Bone marrow (tissue), 2 donors: ENCODE results near the gene CST4.
"Not testable (repeated sequence)": the region's sequence is repeated elsewhere in the genome, so short reads cannot be mapped to it uniquely, and the experiment has no call there.

Experiments used
- DNase-seq, 2 donors: peaks; one replicate each; lab custom pipeline; 2025; lab: John Stamatoyannopoulos, UW

CST4 gene

GRCh38 chr20:23687986-23688385 is 852 bp downstream of the CST4 start:
- no peak for DNase-seq

GRCh38 chr20:23686046-23686750 is 2.6 kb downstream of the CST4 start:
- DNase-seq, result no peak

- not testable (repeated sequence) for DNase-seq
Observed at GRCh38 chr20:23685529-23685896, 3.3 kb downstream of the CST4 start.

GRCh38 chr20:23684261-23684660 is 4.6 kb downstream of the CST4 start:
- DNase-seq, result no peak

GRCh38 chr20:23683807-23684206 is 5.0 kb downstream of the CST4 start:
- no peak for DNase-seq

GRCh38 chr20:23683281-23683680 is 5.6 kb downstream of the CST4 start:
- DNase-seq, result no peak

- DNase-seq, result no peak
Observed at GRCh38 chr20:23680146-23680545, 8.7 kb downstream of the CST4 start.

GRCh38 chr20:23679133-23680092 is 9.4 kb downstream of the CST4 start:
- no peak for DNase-seq

GRCh38 chr20:23673209-23673608 is 15.6 kb downstream of the CST4 start:
- no peak for DNase-seq

- no peak for DNase-seq
Observed at GRCh38 chr20:23672158-23672557, 16.7 kb downstream of the CST4 start.

- DNase-seq, result no peak
Observed at GRCh38 chr20:23671479-23671878, 17.4 kb downstream of the CST4 start.

- no peak for DNase-seq
Observed at GRCh38 chr20:23670361-23670760, 18.5 kb downstream of the CST4 start.

GRCh38 chr20:23669866-23670265 is 19.0 kb downstream of the CST4 start:
- DNase-seq, result no peak

- no peak for DNase-seq
Observed at GRCh38 chr20:23669327-23669726, 19.5 kb downstream of the CST4 start.

- DNase-seq, result no peak
Observed at GRCh38 chr20:23668477-23668951, 20.3 kb downstream of the CST4 start.

GRCh38 chr20:23667666-23668065 is 21.2 kb downstream of the CST4 start:
- no peak for DNase-seq

- no peak for DNase-seq
Observed at GRCh38 chr20:23666698-23667097, 22.1 kb downstream of the CST4 start.

GRCh38 chr20:23666189-23666588 is 22.6 kb downstream of the CST4 start:
- DNase-seq, result no peak

- DNase-seq, result no peak
Observed at GRCh38 chr20:23664954-23665353, 23.9 kb downstream of the CST4 start.

- not testable (repeated sequence) for DNase-seq
Observed at GRCh38 chr20:23664046-23664445, 24.8 kb downstream of the CST4 start.

- DNase-seq, result no peak
Observed at GRCh38 chr20:23663180-23663579, 25.7 kb downstream of the CST4 start.

GRCh38 chr20:23662276-23662870 is 26.5 kb downstream of the CST4 start:
- DNase-seq, result no peak

GRCh38 chr20:23661002-23661429 is 27.8 kb downstream of the CST4 start:
- DNase-seq, result no peak
